Endometrial microvascular endothelial cells (primary cell): ENCODE results near the gene MAN1A1. TPM values are rescaled to one million over a fixed set of nuclear protein-coding genes. Genes with fewer than 3 reads are reported as not detected.

Experiments
- in situ Hi-C: cut with HindIII; loops from 2 replicates; pipeline ENCODE4 v1.10.0; 2017; ENCODE audit warnings: low sequenced_read_pairs, low pct_unique_long_range_greater_than_20kb; ENCODE audit errors: inconsistent ontology term
- total RNA-seq: library from RNA; depleted of rRNA; stranded (reverse); fragments of >200 nt; gene quantifications from one replicate; pipeline ENCODE4 v1.2.3, GENCODE V29; 2015; ENCODE audit errors: inconsistent ontology term

The MAN1A1 gene
- total RNA-seq, 1 donor from 2014 or later = 13.5 TPM

DNA sequence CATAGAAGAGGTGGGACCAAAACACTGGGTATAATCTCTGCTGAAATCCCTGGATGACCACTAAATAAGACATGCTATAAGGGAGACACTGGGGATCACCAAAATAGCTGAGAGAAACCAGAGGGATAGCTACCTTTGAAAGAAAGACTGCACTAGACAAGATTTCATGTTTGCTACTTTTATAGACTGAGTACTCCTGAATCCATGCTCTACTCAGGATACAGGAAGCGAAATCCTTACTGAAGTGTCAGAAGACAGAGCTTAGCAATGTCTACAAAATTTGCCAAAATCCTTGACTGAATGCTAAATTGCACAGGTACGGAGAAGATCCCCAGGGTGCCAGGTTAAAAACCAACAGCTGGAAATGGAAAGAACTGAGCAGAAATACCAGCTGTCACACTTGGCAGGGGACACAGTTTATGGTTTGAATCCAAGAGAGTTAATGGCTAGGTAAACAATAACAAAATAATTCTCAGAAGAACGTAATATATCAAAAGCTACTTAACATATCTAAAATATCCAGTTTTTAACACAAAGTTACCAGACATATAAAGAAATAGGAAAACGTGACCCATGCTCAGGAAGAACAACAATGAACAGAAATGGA lies 125.4 kb downstream of the MAN1A1 start:
- in situ Hi-C loops = no loop called here

DNA sequence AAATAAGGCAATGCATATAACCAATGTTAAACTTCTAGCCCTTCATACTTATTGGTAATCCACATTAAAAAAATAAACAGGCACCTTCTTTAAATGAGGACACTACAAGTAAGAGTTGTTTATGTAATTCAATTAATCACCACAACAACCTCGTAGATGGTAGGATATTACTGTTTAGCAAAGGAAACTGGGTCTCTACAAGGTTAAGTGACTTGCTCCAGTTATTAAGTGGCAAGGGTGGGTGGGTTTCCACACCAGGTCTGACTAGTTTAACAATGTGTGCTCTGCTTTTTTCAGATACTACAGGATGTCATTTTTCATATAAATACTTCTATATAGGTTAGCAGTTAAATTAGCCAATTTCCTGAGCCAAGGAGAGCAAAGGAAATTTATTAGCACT lies 129.1 kb downstream of the MAN1A1 start:
- in situ Hi-C loops = no loop called here

DNA sequence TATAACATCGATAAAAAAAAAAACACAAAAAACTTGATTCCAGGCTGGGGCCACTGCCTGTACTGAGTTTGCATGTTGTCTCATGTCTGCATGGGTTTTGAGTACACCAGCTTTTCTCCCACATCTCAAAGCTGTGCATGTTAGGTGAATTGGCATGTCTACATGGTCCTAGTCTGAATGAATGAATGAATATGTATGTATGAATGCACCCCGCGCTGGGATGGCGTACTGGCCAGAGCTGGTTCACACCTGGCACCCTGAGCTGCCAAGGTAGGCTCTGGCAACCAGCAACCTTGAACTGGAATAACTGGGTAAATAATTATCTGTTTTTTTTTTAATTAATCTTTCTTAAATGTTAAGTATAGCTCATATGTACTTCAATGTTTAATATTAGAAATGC lies 131.0 kb downstream of the MAN1A1 start:
- in situ Hi-C loops = no loop called here

DNA sequence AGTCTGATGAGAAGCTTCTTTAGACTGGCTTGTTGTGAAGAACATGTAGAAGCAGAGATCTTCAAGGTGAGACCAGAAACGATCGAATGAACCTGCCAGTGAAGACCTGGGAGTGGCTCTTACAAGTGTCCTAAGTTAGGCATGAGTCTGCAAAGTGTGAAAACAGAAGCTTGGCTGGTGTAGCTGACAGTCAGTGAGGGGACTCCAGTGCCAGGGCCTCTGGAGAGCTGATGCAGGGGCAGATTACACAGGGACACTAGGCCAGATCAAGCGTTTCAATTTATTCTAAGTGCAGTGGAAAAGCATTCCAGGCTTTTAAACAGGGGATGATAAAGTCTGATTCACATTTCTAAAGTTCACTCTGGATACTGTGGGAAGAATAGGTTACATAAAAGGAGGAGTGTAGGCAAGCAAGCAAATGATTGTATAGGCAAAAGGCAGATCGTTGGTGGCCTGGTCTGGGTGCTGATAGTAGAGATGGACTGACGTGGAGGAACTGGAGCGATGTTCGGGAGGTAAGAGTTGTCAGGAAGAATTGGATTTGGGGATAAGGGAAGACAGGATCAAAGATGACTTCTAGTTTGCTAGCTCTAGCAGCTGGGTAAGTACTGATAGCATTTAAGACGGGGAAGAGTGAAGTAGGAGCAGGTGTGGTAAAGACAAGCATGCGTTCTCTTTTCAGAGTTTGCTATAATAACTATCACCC lies 133.5 kb downstream of the MAN1A1 start:
- in situ Hi-C loops = no loop called here

DNA sequence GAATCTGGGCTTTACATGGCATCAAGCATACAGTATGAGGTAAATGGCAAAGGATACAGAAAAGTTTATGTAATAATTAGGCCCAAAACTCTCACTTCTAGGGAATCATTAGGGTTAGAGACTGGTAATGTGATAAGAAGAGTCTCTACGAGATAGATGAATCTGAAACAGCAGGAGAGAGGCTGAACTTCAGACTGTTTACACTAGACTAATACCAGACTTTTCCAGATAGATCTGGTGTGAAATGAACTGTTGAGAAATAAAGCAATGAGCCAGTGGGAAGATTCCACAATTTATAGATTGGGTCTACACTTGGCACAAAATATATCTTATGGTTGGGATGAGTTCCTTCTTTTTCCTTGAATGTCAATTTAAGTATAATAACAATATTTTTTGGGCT lies 134.3 kb downstream of the MAN1A1 start:
- in situ Hi-C loops = no loop called here

DNA sequence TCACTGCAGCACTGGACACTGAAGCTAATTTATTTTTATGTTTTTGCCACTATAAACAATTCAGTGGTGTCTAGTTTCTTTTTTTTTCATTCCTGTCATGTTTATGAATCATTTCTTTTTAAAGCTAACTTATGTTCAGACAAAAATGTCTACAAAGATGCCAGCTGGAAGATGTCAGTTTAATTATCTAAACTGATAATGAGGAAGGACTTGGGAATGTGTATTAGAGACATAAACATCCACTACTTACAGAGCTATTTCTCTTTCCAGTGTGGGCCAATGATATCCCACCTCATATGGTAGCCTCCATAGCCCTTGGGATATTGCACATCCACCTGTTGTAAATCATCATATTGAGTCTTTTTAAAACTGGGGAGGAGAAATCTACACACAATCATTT lies 139.0 kb downstream of the MAN1A1 start:
- in situ Hi-C loops = no loop called here

DNA sequence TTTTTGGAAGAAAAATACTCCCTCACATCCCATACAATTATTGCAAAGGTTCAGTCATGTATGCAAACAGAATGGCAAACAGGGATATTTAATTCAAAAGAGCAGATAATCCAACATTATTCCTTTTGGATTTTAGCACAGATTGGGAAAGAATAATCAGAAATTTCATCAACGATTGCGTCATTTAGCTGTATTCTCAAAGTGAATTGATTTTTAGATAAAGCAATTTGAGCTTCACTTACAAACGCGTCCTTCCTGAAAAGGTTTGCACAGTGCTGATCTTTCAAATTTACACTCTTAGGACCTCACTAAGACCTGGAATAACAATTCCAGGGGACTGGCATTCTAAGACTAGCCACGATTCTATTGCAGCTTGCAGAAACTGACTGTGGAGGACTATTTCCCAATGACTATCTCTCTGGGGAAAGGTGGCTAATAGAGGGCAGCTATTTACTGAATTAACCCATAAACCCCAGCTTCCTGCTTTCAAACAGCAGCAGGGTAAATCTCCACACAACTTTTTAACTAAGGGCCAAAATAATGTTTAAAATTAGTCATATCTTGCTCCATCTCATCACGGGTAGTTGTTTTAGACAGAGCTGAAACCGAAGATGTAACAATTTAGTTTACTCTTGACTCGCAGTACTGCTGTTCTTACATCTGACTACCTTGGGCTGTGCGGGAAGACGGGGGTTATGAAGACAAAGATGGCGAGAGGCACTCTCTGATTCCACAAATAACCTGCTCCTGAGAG lies 139.9 kb downstream of the MAN1A1 start:
- in situ Hi-C loops = no loop called here

DNA sequence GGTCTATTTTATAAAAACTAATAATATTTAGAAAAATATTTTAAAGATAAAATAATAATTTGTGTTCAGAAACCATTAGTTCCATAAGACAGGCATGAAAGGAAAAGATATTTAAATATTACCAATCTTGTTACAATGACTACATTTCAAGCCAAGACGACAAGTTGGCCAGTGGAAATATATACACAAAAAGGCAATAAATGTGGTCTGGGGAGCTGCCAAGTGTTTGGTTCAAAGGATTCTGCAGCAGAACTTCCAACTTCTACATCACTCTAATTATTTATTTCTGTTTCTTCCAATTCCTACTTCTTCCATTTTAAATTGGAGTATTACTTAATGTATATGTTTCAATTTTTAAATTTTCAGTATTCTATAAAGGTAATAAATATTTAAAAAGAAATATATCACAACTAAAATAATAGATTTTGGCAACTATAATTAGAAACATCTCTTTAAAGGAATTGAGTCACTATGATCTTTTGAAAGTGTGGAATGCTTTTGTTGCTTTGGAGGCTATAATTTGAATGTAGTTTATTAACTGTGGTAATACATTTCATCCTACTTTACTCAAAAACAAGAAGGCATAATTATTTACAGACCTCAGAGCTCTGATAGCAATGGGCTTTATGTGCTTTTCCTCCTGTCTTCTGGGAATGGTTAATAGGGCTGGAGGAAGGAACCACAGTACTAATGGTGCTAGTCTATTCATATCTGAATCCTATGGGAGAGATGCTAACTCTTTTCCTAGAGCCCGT lies 141.4 kb downstream of the MAN1A1 start:
- in situ Hi-C loops = no loop called here

DNA sequence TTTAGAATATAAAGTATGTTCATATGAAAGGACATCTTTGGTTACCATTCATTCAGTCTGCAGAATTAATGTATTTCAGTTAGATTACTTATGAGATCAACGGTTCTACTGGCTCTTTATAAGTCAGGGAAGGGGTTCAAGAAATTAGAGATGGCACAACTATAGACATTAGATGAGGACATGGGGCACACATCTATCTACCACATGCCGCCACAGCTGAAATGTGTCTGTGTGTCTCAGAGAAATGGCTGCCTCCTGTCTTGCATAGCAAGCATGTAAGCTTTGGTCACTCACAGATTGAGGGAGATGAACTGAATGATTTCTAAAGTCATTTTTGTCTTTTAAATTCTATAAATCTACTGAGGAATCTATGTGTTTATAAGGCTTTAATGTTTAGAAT lies 142.2 kb downstream of the MAN1A1 start:
- in situ Hi-C loops = no loop called here

DNA sequence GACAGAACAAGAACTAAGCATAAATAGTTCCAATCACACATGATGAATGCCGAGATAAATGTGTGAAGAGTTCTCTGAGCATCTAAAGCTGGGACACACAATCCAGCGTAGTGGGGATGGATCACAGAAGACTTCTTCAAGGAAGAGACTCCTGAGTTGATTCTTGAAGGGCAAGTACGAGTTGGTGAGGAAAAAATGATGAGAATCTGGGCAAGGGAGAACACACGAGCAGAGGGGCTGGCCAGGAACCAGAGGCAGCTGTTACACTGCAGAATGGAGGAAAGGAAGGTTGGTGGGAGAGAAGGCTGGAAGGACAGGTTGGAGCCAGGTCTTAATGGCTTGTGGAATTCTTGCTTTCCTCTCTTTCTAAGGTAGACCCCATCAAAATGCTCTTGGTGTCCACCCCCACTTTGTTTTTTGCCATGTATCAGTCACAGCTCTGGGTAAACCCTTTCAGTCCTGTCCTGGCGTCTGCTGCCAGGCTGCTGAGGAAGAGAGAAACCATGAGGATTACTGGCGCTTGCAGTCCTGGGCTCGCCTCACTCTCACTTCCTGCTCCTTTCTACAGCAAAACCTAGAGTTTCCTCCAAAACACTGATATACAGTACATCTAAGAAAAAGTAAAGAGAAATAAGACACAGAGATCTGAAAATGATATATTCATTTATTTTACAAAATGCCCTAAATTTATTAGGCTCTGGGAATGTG lies 143.5 kb downstream of the MAN1A1 start:
- in situ Hi-C loops = no loop called here

DNA sequence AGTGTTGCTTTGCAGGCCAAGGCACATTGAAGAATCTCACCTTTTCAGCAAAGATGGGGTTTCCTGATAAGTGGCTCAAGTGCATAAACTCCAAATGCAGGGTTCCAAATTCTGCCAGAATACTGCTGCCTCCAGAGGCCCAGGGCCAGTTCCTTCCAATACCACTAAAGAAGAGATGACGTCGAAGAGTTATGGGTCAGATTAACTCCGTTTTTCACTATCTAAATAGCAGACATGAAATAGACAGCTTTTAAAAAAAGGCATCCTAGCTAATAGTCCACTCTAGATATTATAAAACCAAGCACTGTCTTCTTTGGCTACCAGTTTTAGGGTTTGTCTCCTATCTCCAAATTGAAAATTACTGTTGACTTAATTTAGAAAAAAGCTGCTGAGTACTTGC lies 144.8 kb downstream of the MAN1A1 start:
- in situ Hi-C loops = no loop called here

DNA sequence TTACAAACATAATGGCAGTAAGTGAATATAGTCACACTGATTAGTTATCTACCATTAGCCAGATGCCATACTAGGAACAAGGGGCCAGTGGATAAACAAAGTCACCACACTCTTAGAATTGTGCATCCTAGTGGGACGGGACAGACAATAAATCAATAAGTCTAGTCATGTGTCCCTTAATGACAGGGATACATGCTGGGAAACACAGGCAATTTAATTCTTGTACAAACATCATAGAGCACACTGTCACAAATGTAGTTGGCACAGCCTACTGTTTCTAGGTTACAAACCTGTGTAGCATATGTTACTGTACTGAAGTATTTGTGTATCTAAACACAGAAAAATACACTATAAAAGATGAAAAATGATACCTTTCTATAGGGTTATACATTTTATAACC lies 148.1 kb downstream of the MAN1A1 start:
- in situ Hi-C loops = no loop called here

DNA sequence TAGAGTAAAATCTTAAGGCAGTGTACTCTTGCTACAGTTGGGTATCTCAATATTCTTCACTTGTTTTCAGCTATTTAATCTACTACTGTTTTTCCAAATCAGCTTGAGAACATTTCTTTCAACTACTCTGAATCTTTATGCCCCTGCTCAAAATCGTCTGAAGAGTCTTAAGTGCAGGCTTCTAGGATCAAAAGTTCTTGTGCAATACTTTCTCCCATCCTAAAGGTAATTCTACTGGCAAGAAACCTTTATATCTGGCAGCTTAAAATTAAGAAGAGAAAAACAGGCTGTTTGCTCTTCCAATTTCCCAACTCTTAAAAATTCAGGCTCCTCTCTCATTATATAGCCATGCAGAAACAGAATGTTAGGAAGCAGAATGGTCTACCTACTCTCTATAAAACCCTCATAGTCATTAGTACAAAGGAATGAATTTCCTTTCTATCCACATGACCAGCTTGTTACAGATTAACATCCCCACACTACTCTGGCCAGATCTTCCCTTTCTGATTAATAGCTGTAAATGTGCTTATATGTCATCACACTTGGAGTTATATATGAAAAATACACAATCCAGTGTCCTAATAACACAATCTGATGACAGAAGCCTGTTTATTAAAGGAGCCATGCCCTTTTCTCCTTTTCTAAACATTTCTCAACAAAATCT lies 148.9 kb downstream of the MAN1A1 start:
- in situ Hi-C loops = no loop called here

DNA sequence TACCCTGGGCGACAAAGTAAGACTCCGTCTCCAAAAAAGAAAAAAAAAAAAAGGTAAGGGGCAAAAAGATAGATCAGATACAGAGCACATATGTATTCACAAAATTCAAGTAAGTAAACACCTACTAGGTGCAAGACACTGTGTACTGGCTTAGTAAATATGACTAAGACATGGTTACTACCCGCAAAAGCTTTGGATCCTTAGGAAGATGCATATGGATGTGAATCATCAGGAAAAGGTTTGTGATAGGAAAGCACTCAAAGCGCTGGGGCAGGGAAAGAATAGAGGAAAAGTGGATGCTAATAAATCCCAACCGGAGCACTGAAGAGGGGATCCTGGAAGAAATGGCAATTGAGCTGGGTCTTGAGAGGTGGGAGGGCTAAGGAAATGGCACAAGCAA lies 152.3 kb downstream of the MAN1A1 start:
- in situ Hi-C loops = no loop called here

DNA sequence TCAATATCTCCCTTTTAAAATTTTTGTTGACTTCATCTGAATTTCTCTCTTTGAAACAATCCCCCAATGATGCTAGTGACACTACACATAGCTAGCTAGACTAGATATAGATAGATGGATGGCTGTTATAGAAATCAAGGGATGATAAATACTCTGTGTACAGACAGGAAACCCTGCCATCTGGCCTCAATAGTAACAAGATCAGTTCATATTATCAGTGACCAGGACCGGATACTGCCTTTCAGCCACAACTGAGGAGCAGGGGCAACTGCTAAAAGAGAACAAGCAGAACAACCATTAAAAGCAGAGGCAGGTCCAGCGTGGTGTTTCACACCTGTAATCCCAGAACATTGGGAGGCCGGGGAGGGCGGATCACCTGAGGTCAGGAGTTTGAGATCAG lies 152.8 kb downstream of the MAN1A1 start:
- in situ Hi-C loops = no loop called here

DNA sequence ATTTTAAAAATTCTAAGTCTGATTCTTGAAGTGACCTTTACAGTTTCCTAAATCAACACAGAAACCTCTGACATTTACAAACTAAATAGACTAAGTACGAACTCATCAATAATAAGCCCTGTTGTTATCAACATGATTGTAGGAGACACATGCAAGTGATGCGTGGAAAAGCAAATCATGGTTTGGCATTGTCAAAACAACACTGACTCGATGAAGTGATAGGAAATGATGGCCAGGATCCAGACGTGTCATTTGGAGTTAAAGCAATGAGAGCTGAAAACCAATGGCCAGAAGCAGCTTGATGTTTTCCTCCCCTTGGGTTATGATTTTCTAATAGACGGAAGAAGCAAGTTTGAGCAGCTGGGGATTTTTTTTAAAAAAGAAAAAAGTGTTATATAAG lies 153.7 kb downstream of the MAN1A1 start:
- in situ Hi-C loops = no loop called here

DNA sequence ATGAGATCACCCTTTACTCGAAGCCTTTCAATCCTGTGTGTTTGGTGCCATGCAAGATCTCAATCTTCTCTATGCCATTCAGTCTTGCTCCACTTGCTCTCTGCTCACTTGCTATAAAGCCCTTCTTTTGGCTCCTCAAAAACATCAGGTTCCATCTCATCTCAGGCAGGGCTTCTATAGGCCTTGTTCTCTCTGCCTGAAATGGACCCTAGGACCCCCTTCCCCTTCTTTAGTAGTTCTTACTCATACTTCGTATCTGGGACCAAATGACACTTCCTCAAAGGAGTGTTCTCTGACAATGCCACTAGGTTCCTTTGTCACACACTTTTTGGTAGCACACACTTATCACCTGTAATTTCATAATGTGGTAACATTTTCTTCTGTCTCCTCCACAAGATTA lies 154.4 kb downstream of the MAN1A1 start:
- in situ Hi-C loops = no loop called here

DNA sequence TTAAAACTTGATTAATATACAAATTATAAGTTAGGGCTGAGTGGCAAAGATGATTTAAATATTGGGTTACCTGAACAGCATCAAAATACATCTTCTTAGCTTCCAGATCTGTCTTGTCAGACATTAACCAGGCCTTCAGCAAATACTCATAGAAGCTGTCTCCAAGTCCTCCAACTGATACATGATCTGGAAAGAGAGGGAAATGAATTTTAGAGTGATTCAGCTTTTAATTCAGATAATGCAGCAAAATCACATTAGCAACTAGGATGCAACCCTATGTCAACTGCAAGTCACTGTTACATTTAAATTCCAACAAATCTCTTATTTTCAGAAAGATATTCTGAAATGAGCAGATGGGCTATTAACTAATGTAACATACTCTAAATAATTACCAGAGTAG lies 155.9 kb downstream of the MAN1A1 start:
- in situ Hi-C loops = no loop called here

DNA sequence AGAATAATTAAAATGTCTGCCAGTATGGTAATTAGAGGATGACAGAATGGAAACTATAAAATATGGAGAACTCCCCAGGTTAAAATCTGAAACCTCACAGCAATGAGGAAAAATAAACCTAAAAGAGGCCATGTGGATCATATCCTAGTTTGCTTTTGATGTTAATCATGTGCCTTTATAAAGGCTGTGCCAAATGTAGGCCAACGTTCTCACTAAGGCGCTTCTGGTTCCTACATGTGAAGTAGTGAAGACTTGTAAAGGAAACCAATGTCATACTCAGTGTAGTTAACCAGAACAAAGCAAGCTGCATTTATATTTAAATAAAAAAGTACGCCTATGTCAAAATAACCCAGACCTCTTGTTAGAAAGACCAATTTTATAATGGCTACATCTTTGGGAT lies 157.4 kb downstream of the MAN1A1 start:
- in situ Hi-C loops = no loop called here
